ENCODE data around the gene ABCD3.

The ABCD3 gene

DNA sequence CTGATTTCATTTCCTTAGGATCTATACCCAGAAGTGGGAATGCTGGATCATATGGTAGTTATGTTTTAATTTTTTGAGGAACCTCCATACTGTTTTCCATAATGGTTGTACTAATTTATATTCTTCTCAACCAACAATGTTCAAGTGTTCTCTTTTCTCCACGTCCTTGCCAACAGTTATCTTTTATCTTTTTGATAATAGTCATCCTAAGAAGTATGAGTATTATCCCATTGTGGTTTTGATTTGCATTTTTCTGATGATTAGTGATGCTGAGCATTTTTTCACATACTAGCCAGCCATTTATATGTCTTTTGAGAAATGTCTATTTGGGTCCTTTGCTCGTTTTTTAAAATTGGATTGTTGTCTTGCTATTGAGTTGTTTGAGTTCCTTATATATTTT, 38.5 kb downstream of the ABCD3 start:
- TF ChIP-seq CTCF (IDR thresholded peaks at IDR 0.05; ENCODE audit: unreplicated experiment in 3 of 3) = no peak
- no peak overlapping the region for H3K27ac Mint-ChIP-seq
- H3K9me3 Mint-ChIP-seq = peaks cover 26% of the 10 kb centered on the region
- H3K27me3 Mint-ChIP-seq (ENCODE audit: low read depth) = no peaks in the 10 kb centered on the region
- H3K36me3 Mint-ChIP-seq (ENCODE audit: low read depth) = peaks cover 78% of the 10 kb centered on the region
- no peak overlapping the region for H3K4me3 Mint-ChIP-seq
- no peaks in the 10 kb centered on the region for H3K4me1 Mint-ChIP-seq

DNA sequence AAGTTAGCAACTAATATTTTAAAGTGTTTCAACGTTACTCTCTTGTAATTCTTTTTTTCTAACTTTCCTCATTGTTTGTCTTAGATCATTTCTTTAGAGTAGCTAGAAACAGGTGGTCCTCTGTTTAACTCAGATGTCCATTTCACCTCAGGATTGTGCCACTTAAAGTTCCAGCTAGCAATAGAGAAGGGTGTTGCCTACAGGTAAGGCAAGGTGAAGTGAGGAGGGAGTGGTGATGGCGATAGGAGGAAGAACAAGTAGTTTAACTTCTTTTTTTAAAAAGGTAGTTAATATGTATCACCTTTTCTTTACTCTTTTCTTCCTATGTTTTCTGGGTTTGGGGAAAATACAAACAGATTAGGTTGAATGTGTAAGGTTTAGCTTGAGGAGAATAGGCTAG, 44.4 kb downstream of the ABCD3 start:
- Mint-ChIP-seq H3K27ac (no peak overlapping the region), H3K9me3 (peaks cover 23% of the 10 kb centered on the region), H3K36me3 (ENCODE audit: low read depth) (peaks cover 86% of the 10 kb centered on the region), H3K27me3 (ENCODE audit: low read depth) (no peaks in the 10 kb centered on the region), H3K4me1 (no peaks in the 10 kb centered on the region), H3K4me3 (no peak overlapping the region)
- TF ChIP-seq CTCF (IDR thresholded peaks at IDR 0.05; ENCODE audit: unreplicated experiment in 3 of 3) = no peak

DNA sequence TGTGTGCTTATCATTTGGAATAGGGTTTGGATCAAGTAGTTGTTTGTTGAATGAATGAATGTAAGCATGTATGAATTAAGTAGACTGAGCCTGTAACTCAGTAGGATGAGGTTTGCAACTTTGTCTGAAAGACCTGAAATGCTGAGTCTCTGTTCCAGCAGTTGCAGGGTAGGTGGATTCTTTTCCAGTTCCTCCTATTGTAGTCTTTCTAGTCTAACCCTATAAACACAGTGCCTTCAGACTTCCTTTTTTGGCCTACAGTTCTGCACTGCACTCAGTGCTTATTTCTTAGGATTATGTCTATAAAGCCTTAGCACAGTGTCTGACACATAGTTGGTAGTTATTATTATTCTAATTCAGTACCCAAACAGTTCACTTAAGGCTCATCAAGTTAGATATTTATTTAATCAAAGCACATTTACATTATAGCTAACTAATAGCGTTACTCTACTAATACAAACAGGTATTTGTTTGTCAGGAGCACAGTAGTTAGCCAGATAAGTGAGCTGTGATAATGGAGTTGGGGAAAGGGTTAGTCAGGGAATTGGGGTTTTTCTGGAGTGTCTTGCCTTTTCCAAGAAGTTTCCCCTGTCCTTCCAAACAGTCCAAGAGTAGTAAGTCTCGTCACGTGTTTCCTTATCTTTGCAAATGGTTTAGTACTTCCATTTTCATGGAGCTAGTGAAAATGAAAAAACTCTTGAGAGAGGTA, 45.0 kb downstream of the ABCD3 start:
- Mint-ChIP-seq H3K4me3 (no peak overlapping the region), H3K4me1 (no peaks in the 10 kb centered on the region), H3K36me3 (ENCODE audit: low read depth) (peaks cover 86% of the 10 kb centered on the region), H3K27me3 (ENCODE audit: low read depth) (no peaks in the 10 kb centered on the region), H3K27ac (no peak overlapping the region), H3K9me3 (peaks cover 23% of the 10 kb centered on the region)
- TF ChIP-seq CTCF (IDR thresholded peaks at IDR 0.05; ENCODE audit: unreplicated experiment in 3 of 3) = no peak

- no peak overlapping the region for H3K4me3 Mint-ChIP-seq
- peaks cover 84% of the 10 kb centered on the region for H3K36me3 Mint-ChIP-seq (ENCODE audit: low read depth)
- H3K9me3 Mint-ChIP-seq = peaks cover 23% of the 10 kb centered on the region
- H3K27me3 Mint-ChIP-seq (ENCODE audit: low read depth) = no peaks in the 10 kb centered on the region
- no peak overlapping the region for H3K27ac Mint-ChIP-seq
- H3K4me1 Mint-ChIP-seq = no peaks in the 10 kb centered on the region
- TF ChIP-seq CTCF (IDR thresholded peaks at IDR 0.05; ENCODE audit: unreplicated experiment in 3 of 3) = no peak
Observed at GRCh38 chr1:94463765-94464330, 45.7 kb downstream of the ABCD3 start.

DNA sequence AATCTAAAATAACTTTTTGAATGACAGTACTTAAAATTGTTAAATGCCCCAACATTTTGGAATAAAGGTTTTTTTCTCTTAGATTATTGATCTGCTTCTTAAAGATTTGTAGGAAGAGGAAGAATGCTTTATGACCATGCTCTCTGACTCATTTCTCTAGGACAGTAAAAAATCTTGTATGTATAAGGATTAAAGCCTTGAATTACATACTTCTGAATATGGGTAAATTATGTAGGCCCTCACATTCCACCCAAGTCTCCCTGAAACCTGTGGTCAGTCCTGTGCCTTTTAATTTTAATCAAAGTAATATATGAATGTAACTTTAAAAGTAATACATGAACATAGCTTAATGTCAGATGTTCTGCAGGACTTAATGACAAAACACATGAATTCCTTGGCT, 50.5 kb downstream of the ABCD3 start:
- H3K4me1 Mint-ChIP-seq = no peaks in the 10 kb centered on the region
- peaks cover 8% of the 10 kb centered on the region for H3K9me3 Mint-ChIP-seq
- H3K27ac Mint-ChIP-seq = no peak overlapping the region
- TF ChIP-seq CTCF (IDR thresholded peaks at IDR 0.05; ENCODE audit: unreplicated experiment in 3 of 3) = no peak
- no peaks in the 10 kb centered on the region for H3K27me3 Mint-ChIP-seq (ENCODE audit: low read depth)
- H3K4me3 Mint-ChIP-seq = no peak overlapping the region
- H3K36me3 Mint-ChIP-seq (ENCODE audit: low read depth) = peaks cover 57% of the 10 kb centered on the region

- H3K9me3 Mint-ChIP-seq = no peaks in the 10 kb centered on the region
- H3K36me3 Mint-ChIP-seq (ENCODE audit: low read depth) = peaks cover 37% of the 10 kb centered on the region
- H3K4me3 Mint-ChIP-seq = no peak overlapping the region
- H3K27me3 Mint-ChIP-seq (ENCODE audit: low read depth) = no peaks in the 10 kb centered on the region
- H3K27ac Mint-ChIP-seq = no peak overlapping the region
- TF ChIP-seq CTCF (IDR thresholded peaks at IDR 0.05; ENCODE audit: unreplicated experiment in 3 of 3) = no peak
- no peaks in the 10 kb centered on the region for H3K4me1 Mint-ChIP-seq
Observed at GRCh38 chr1:94471271-94471670, 53.1 kb downstream of the ABCD3 start.
